HL-60 (cell line): Measurements from ENCODE around the gene GDF15.

Experiments used
- DNase-seq, 2 experiments: peaks; one replicate each; pipeline ENCODE4 v3.0.0-alpha.2; 2010 to 2020; ENCODE audit warnings: low read depth in 1 of 2, low spot score in 1 of 2
- H3K27ac ChIP-seq: fragments of 250-450 bp; sonication (Bioruptor Pico); replicated peaks from 2 replicates; pipeline ENCODE4 v1.5.1; 2020; ENCODE audit warnings: mild to moderate bottlenecking, moderate library complexity
- H3K27me3 ChIP-seq: fragments of 250-450 bp; sonication (Bioruptor Pico); 2 replicates; pipeline ENCODE4 v1.5.1; 2021; ENCODE audit warnings: mild to moderate bottlenecking, moderate library complexity; ENCODE audit not compliant: insufficient read depth, poor library complexity, severe bottlenecking
- H3K4me3 ChIP-seq: replicated peaks from 2 replicates; pipeline ENCODE4 v1.5.1; 2011; ENCODE audit warnings: mild to moderate bottlenecking, control low read depth, low read length; ENCODE audit not compliant: insufficient read depth
- GABPA ChIP-seq: IDR thresholded peaks from 2 replicates; pipeline ENCODE4 v1.6.1; 2012; ENCODE audit warnings: low read depth
- POLR2AphosphoS5 ChIP-seq: IDR thresholded peaks from 2 replicates; pipeline ENCODE4 v1.6.1; 2012; ENCODE audit warnings: low read depth
- SPI1 ChIP-seq: IDR thresholded peaks from 2 replicates; pipeline ENCODE4 v1.6.1; 2012; ENCODE audit warnings: low read depth, mild to moderate bottlenecking, borderline replicate concordance
- TF ChIP-seq, protein P1 (sequence below): IDR thresholded peaks from one replicate; pipeline ENCODE4 v1.5.1; 2011; ENCODE audit warnings: low read length, control low read depth, inconsistent platforms; ENCODE audit not compliant: insufficient read depth
- TF ChIP-seq, protein P2 (sequence below): IDR thresholded peaks from 2 replicates; pipeline ENCODE4 v1.6.1; 2012; ENCODE audit warnings: low read depth; ENCODE audit not compliant: insufficient replicate concordance

Gene GDF15

DNA sequence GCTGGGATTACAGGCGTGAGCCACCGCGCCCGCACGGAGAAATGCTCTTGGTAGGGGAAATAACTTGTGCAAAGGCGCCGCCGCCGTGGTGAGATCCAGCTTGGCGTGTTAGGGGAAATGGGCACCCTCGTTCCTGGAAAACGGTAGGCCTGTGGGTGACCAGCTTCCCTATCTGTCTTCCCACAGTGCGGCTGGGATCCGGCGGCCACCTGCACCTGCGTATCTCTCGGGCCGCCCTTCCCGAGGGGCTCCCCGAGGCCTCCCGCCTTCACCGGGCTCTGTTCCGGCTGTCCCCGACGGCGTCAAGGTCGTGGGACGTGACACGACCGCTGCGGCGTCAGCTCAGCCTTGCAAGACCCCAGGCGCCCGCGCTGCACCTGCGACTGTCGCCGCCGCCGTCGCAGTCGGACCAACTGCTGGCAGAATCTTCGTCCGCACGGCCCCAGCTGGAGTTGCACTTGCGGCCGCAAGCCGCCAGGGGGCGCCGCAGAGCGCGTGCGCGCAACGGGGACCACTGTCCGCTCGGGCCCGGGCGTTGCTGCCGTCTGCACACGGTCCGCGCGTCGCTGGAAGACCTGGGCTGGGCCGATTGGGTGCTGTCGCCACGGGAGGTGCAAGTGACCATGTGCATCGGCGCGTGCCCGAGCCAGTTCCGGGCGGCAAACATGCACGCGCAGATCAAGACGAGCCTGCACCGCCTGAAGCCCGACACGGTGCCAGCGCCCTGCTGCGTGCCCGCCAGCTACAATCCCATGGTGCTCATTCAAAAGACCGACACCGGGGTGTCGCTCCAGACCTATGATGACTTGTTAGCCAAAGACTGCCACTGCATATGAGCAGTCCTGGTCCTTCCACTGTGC is 2.4 kb downstream of the GDF15 start:
- H3K27me3 ChIP-seq: peaks cover 7% of the 10 kb centered on the region
- peak; percentile 81 to 84 for DNase-seq
- H3K27ac ChIP-seq: no peak overlapping the region
- peak overlapping the region; percentile 17 for H3K4me3 ChIP-seq
- no peak for TF ChIP-seq GABPA
- TF ChIP-seq, protein P1, sequence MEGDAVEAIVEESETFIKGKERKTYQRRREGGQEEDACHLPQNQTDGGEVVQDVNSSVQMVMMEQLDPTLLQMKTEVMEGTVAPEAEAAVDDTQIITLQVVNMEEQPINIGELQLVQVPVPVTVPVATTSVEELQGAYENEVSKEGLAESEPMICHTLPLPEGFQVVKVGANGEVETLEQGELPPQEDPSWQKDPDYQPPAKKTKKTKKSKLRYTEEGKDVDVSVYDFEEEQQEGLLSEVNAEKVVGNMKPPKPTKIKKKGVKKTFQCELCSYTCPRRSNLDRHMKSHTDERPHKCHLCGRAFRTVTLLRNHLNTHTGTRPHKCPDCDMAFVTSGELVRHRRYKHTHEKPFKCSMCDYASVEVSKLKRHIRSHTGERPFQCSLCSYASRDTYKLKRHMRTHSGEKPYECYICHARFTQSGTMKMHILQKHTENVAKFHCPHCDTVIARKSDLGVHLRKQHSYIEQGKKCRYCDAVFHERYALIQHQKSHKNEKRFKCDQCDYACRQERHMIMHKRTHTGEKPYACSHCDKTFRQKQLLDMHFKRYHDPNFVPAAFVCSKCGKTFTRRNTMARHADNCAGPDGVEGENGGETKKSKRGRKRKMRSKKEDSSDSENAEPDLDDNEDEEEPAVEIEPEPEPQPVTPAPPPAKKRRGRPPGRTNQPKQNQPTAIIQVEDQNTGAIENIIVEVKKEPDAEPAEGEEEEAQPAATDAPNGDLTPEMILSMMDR: peak; percentile 89

DNA sequence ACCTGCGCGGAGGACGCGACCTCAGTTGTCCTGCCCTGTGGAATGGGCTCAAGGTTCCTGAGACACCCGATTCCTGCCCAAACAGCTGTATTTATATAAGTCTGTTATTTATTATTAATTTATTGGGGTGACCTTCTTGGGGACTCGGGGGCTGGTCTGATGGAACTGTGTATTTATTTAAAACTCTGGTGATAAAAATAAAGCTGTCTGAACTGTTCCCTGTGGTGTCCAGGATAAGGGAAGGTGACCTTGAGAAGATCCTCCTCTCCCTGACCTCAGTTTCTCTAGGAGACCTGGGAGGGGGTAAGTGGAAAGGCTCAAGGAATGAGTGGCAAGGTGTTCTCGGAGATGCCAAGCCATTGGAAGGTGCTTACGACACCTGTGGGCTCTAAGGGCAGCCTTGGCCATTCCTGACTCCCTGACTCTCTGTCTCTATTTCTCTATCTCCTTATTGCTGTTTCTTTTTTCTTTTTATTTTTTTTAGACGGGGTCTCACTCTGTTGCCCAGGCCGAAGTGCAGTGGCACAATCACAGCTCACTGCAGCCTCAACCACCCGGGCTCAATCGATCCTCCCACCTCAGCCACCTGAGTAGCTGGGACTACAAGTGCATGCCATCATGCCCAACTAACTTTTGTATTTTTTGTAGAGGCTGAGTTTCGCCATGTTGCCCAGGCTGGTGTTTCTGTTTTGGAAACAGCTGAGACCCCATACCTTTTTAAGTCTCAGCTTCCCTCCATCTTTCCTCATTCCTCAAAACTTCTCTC is 3.2 kb downstream of the GDF15 start:
- Histone ChIP-seq H3K27me3 (peaks cover 7% of the 10 kb centered on the region), H3K27ac (no peak overlapping the region), H3K4me3 (no peak overlapping the region)
- DNase-seq: no peak
- TF ChIP-seq SPI1 (no peak), POLR2AphosphoS5 (no peak), GABPA (no peak)
- TF ChIP-seq, protein P2, sequence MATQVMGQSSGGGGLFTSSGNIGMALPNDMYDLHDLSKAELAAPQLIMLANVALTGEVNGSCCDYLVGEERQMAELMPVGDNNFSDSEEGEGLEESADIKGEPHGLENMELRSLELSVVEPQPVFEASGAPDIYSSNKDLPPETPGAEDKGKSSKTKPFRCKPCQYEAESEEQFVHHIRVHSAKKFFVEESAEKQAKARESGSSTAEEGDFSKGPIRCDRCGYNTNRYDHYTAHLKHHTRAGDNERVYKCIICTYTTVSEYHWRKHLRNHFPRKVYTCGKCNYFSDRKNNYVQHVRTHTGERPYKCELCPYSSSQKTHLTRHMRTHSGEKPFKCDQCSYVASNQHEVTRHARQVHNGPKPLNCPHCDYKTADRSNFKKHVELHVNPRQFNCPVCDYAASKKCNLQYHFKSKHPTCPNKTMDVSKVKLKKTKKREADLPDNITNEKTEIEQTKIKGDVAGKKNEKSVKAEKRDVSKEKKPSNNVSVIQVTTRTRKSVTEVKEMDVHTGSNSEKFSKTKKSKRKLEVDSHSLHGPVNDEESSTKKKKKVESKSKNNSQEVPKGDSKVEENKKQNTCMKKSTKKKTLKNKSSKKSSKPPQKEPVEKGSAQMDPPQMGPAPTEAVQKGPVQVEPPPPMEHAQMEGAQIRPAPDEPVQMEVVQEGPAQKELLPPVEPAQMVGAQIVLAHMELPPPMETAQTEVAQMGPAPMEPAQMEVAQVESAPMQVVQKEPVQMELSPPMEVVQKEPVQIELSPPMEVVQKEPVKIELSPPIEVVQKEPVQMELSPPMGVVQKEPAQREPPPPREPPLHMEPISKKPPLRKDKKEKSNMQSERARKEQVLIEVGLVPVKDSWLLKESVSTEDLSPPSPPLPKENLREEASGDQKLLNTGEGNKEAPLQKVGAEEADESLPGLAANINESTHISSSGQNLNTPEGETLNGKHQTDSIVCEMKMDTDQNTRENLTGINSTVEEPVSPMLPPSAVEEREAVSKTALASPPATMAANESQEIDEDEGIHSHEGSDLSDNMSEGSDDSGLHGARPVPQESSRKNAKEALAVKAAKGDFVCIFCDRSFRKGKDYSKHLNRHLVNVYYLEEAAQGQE: no peak
- TF ChIP-seq, protein P1: no peak

DNA sequence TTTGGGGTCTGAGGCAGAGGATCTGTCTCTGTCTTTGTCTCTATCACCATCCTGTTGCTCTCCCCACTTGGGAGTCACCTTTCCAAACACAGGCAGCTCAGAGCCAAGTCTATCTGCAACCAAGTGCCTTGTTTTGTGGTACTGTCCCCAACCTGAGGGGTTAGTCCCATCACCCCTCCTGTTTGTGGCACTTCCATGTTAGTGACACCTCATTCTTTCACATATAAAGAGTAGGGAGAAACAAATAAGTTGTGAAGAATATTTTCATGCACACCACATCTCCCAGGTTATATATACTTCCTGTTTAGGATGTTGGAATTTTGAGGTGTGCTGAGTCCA is 3.7 kb downstream of the GDF15 start:
- H3K27me3 ChIP-seq: peaks cover 7% of the 10 kb centered on the region
- no peak overlapping the region for H3K27ac ChIP-seq
- H3K4me3 ChIP-seq: no peak overlapping the region
- no peak for DNase-seq
- no peak for TF ChIP-seq POLR2AphosphoS5
- TF ChIP-seq, protein P1: no peak
- TF ChIP-seq GABPA: no peak
- TF ChIP-seq, protein P2: no peak
- TF ChIP-seq SPI1: no peak
